ENCODE measurements around the gene PAPPA.

DNA sequence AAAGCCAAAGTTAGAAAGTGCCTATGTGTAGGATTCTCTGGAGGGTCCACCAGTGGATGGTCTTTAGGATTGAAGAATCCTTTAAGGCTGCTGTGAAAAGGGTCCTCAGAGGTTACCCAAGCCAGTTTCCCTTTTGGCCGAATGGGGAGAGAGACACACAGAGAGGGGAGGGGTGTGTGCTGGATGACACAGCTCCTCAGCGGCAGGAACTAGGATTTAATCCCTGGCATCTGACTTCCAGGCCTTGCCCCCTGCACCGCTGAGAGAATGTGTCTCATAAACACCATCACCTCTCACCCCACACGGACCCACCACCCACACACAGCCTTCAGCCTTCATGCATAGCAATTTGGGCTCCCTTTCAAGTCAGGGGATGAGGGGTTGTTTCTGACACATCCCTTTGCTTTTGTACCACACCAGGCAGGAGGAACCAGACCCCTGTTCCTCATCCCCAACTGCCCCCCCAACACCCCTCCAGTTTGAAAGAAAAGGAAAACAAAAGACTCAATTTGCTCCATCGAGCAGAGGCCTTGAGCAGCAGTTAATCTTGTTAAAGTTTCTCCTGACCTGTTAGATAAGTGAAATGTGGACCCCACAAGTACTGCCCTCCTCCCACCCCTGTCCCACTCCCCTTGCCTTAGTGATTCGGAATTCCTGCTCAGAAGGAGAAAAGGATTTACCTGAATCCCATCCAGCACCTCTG lies 4.0 kb downstream of the PAPPA start:
- TF ChIP-seq, protein P1, sequence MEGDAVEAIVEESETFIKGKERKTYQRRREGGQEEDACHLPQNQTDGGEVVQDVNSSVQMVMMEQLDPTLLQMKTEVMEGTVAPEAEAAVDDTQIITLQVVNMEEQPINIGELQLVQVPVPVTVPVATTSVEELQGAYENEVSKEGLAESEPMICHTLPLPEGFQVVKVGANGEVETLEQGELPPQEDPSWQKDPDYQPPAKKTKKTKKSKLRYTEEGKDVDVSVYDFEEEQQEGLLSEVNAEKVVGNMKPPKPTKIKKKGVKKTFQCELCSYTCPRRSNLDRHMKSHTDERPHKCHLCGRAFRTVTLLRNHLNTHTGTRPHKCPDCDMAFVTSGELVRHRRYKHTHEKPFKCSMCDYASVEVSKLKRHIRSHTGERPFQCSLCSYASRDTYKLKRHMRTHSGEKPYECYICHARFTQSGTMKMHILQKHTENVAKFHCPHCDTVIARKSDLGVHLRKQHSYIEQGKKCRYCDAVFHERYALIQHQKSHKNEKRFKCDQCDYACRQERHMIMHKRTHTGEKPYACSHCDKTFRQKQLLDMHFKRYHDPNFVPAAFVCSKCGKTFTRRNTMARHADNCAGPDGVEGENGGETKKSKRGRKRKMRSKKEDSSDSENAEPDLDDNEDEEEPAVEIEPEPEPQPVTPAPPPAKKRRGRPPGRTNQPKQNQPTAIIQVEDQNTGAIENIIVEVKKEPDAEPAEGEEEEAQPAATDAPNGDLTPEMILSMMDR (IDR thresholded peaks at IDR 0.05): no peak
- no peak for TF ChIP-seq POLR2A (IDR thresholded peaks at IDR 0.05)
